ENCODE data around the gene ZNF600. TPM values are rescaled to one million over a fixed set of nuclear protein-coding genes. Genes with fewer than 3 reads are reported as not detected.
"Not testable (repeated sequence)": the region's sequence is repeated elsewhere in the genome, so short reads cannot be mapped to it uniquely, and the experiment has no call there.

Gene ZNF600
- total and polyA plus RNA-seq, 2 experiments from 2014 or later, result 12.5 to 14.6 TPM

GRCh38 chr19:52725528-52725961 is 61.0 kb downstream of the ZNF600 start:
- Histone ChIP-seq H3K4me2 (peak overlapping the region; percentile 66), H3K36me3 (replicated peaks; ENCODE audit: insufficient read depth, low read depth) (no peaks in the 10 kb centered on the region), H3K4me1 (ENCODE audit: insufficient read depth) (peaks cover 37% of the 10 kb centered on the region), H3K27me3 (no peaks in the 10 kb centered on the region), H3K9me2 (replicated peaks; ENCODE audit: insufficient read depth) (no peaks in the 10 kb centered on the region), H2AFZ (no peak overlapping the region), H3K79me2 (peaks cover 40% of the 10 kb centered on the region), H3K4me3 (no peak overlapping the region), H3K9me3 (ENCODE audit: low read depth) (no peaks in the 10 kb centered on the region), H3K27ac (peak overlapping the region; percentile 87), H4K20me1 (ENCODE audit: insufficient read depth, poor library complexity, severe bottlenecking) (no peaks in the 10 kb centered on the region)
- no peak for TF ChIP-seq EZH2 (IDR thresholded peaks at IDR 0.05; ENCODE audit: borderline replicate concordance)
- no peak for TF ChIP-seq EZH2phosphoT487 (IDR thresholded peaks at IDR 0.05; ENCODE audit: low read depth, severe bottlenecking, unreplicated experiment)
- no peak for TF ChIP-seq CTCF (IDR thresholded peaks at IDR 0.05; ENCODE audit: poor library complexity)
- DNase-seq (ENCODE audit: low spot score), result no peak
- 84% methylated on average over 24 of the region's 24 CpGs for WGBS (ENCODE audit: low lambda C conversion rate, missing lambda C conversion rate)

GRCh38 chr19:52724701-52725514 is 61.7 kb downstream of the ZNF600 start:
- 61% methylated on average over 22 of the region's 23 CpGs for WGBS (ENCODE audit: low lambda C conversion rate, missing lambda C conversion rate)
- Histone ChIP-seq H3K79me2 (peaks cover 35% of the 10 kb centered on the region), H2AFZ (peak overlapping the region; percentile 31), H3K27me3 (no peaks in the 10 kb centered on the region), H3K9me2 (replicated peaks; ENCODE audit: insufficient read depth) (no peaks in the 10 kb centered on the region), H3K36me3 (replicated peaks; ENCODE audit: insufficient read depth, low read depth) (no peaks in the 10 kb centered on the region), H3K27ac (peak overlapping the region; percentile 87), H3K9me3 (ENCODE audit: low read depth) (no peaks in the 10 kb centered on the region), H3K4me2 (peak overlapping the region; percentile 66), H3K4me1 (ENCODE audit: insufficient read depth) (peaks cover 37% of the 10 kb centered on the region), H3K4me3 (no peak overlapping the region), H4K20me1 (ENCODE audit: insufficient read depth, poor library complexity, severe bottlenecking) (no peaks in the 10 kb centered on the region)
- TF ChIP-seq EZH2phosphoT487 (IDR thresholded peaks at IDR 0.05; ENCODE audit: low read depth, severe bottlenecking, unreplicated experiment) (no peak), CTCF (IDR thresholded peaks at IDR 0.05; ENCODE audit: poor library complexity) (no peak), EZH2 (IDR thresholded peaks at IDR 0.05; ENCODE audit: borderline replicate concordance) (no peak)
- no peak for DNase-seq (ENCODE audit: low spot score)

GRCh38 chr19:52723907-52724598 is 62.5 kb downstream of the ZNF600 start:
- WGBS (ENCODE audit: low lambda C conversion rate, missing lambda C conversion rate), result 15% methylated on average over 9 of the region's 9 CpGs
- H3K27me3 ChIP-seq; DNase-seq (ENCODE audit: low spot score); H4K20me1 ChIP-seq (ENCODE audit: insufficient read depth, poor library complexity, severe bottlenecking); H2AFZ ChIP-seq; H3K36me3 ChIP-seq (replicated peaks; ENCODE audit: insufficient read depth, low read depth); H3K9me3 ChIP-seq (ENCODE audit: low read depth); H3K4me3 ChIP-seq; H3K9me2 ChIP-seq (replicated peaks; ENCODE audit: insufficient read depth): not testable (repeated sequence)
- peaks cover 28% of the 10 kb centered on the region for H3K79me2 ChIP-seq
- peak overlapping the region; percentile 66 for H3K4me2 ChIP-seq
- H3K4me1 ChIP-seq (ENCODE audit: insufficient read depth), result peaks cover 37% of the 10 kb centered on the region
- peak overlapping the region; percentile 87 for H3K27ac ChIP-seq
